Measurements from ENCODE around the gene USP2.

Gene USP2

GRCh38 chr11:119315131-119316015 lies 66.1 kb downstream of the USP2 start:
- Histone ChIP-seq H3K27ac (replicated peaks) (no peak overlapping the region), H3K4me3 (replicated peaks; ENCODE audit: insufficient read depth, low read length) (peak overlapping the region; percentile 19), H3K27me3 (ENCODE audit: insufficient read depth, poor library complexity, severe bottlenecking) (peaks cover 39% of the 10 kb centered on the region)
- TF ChIP-seq REST (IDR thresholded peaks at IDR 0.05; ENCODE audit: insufficient replicate concordance, low read depth) (no peak), POLR2AphosphoS5 (IDR thresholded peaks at IDR 0.05; ENCODE audit: low read depth) (no peak), GABPA (IDR thresholded peaks at IDR 0.05; ENCODE audit: low read depth) (no peak), SPI1 (IDR thresholded peaks at IDR 0.05; ENCODE audit: borderline replicate concordance, low read depth) (no peak), CTCF (IDR thresholded peaks at IDR 0.05; ENCODE audit: insufficient read depth, low read length) (no peak)
- DNase-seq (ENCODE audit: low read depth in 1 of 2, low spot score in 1 of 2): no peak

GRCh38 chr11:119314726-119315125 lies 66.8 kb downstream of the USP2 start:
- no peak for DNase-seq (ENCODE audit: low read depth in 1 of 2, low spot score in 1 of 2)
- no peak for TF ChIP-seq POLR2AphosphoS5 (IDR thresholded peaks at IDR 0.05; ENCODE audit: low read depth)
- no peak for TF ChIP-seq CTCF (IDR thresholded peaks at IDR 0.05; ENCODE audit: insufficient read depth, low read length)
- TF ChIP-seq REST (IDR thresholded peaks at IDR 0.05; ENCODE audit: insufficient replicate concordance, low read depth): no peak
- TF ChIP-seq SPI1 (IDR thresholded peaks at IDR 0.05; ENCODE audit: borderline replicate concordance, low read depth): no peak
- no peak for TF ChIP-seq GABPA (IDR thresholded peaks at IDR 0.05; ENCODE audit: low read depth)
- H3K4me3 ChIP-seq (replicated peaks; ENCODE audit: insufficient read depth, low read length): no peak overlapping the region
- H3K27ac ChIP-seq (replicated peaks): no peak overlapping the region
- peaks cover 41% of the 10 kb centered on the region for H3K27me3 ChIP-seq (ENCODE audit: insufficient read depth, poor library complexity, severe bottlenecking)

GRCh38 chr11:119310682-119311052 lies 70.8 kb downstream of the USP2 start:
- no peak for DNase-seq (ENCODE audit: low read depth in 1 of 2, low spot score in 1 of 2)
- no peak overlapping the region for H3K4me3 ChIP-seq (replicated peaks; ENCODE audit: insufficient read depth, low read length)
- peaks cover 27% of the 10 kb centered on the region for H3K27me3 ChIP-seq (ENCODE audit: insufficient read depth, poor library complexity, severe bottlenecking)
- H3K27ac ChIP-seq (replicated peaks): no peak overlapping the region
- TF ChIP-seq CTCF (IDR thresholded peaks at IDR 0.05; ENCODE audit: insufficient read depth, low read length) (no peak), GABPA (IDR thresholded peaks at IDR 0.05; ENCODE audit: low read depth) (no peak), SPI1 (IDR thresholded peaks at IDR 0.05; ENCODE audit: borderline replicate concordance, low read depth) (no peak), POLR2AphosphoS5 (IDR thresholded peaks at IDR 0.05; ENCODE audit: low read depth) (no peak), REST (IDR thresholded peaks at IDR 0.05; ENCODE audit: insufficient replicate concordance, low read depth) (no peak)

Data from HL-60 (cell line).